Suppressor macrophage treated with lipopolysaccharide for 4 hours (primary cell): ENCODE data around the gene PLCB2.

Source experiments
- DNase-seq: peaks from one replicate; pipeline ENCODE4 v3.0.0-alpha.2; 2020

Gene PLCB2, protein sequence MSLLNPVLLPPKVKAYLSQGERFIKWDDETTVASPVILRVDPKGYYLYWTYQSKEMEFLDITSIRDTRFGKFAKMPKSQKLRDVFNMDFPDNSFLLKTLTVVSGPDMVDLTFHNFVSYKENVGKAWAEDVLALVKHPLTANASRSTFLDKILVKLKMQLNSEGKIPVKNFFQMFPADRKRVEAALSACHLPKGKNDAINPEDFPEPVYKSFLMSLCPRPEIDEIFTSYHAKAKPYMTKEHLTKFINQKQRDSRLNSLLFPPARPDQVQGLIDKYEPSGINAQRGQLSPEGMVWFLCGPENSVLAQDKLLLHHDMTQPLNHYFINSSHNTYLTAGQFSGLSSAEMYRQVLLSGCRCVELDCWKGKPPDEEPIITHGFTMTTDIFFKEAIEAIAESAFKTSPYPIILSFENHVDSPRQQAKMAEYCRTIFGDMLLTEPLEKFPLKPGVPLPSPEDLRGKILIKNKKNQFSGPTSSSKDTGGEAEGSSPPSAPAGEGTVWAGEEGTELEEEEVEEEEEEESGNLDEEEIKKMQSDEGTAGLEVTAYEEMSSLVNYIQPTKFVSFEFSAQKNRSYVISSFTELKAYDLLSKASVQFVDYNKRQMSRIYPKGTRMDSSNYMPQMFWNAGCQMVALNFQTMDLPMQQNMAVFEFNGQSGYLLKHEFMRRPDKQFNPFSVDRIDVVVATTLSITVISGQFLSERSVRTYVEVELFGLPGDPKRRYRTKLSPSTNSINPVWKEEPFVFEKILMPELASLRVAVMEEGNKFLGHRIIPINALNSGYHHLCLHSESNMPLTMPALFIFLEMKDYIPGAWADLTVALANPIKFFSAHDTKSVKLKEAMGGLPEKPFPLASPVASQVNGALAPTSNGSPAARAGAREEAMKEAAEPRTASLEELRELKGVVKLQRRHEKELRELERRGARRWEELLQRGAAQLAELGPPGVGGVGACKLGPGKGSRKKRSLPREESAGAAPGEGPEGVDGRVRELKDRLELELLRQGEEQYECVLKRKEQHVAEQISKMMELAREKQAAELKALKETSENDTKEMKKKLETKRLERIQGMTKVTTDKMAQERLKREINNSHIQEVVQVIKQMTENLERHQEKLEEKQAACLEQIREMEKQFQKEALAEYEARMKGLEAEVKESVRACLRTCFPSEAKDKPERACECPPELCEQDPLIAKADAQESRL

DNA sequence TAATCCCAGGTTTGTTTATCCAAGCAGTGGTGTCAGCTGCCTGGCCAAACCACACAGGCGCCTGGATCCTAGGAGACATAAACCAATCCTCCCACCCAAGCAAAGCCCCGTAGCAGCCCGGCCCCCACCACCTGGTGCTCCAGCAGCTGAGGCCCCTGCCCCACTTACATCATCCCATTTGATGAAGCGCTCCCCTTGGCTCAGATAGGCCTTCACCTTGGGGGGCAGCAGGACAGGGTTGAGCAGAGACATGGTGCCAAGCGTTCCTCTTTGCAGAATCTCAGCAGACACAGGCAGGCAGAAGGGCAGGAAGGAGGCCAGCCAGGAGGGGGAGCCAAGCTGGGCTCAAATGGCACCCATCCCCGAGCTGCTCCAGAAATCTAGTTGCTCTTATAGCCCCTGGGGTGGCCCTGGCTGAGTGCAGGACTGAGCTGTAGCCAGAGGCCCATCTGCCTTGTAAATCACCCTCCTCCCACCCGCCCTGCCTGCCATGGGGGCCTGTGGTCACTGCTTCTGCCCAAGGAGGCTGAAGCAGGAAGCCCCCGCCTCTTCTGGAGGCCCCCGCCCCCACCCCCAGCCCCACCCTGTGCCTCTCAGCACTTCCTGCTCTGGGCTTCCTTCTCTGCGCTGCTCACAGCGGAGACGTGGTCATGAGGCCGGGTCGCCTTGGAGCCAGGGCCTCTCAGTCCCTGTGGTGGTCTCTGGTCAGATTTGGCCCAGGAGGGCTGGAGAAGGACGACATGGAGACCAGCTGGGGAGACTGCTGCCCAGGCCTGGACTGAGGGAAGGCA lies at the start of gene PLCB2:
TSS of gene PLCB2 (minus strand) at position 515 of the 791 bp plus-strand sequence. CDS start at position 252, 263 bp downstream.
- peak; percentile 65 for DNase-seq

DNA sequence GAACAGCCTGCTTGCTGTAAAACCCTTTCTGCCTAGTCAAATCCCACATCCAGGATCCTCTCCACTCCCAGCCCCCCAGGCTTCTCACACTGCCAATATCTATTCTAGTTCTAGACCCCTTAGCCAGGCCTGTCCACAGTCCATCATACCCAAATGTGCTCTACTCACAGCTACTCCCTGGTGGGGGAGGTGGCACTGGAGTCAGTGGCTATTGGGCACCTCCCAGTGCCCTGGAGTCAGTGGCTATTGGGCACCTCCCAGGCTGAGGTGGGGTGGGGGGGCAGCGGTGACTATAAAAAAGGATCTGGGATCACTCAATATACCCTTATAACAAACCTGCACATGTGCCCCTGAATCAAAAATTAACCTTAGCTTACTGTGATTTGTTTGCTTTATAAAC lies 49.5 kb upstream of the PLCB2 start:
- no peak for DNase-seq

DNA sequence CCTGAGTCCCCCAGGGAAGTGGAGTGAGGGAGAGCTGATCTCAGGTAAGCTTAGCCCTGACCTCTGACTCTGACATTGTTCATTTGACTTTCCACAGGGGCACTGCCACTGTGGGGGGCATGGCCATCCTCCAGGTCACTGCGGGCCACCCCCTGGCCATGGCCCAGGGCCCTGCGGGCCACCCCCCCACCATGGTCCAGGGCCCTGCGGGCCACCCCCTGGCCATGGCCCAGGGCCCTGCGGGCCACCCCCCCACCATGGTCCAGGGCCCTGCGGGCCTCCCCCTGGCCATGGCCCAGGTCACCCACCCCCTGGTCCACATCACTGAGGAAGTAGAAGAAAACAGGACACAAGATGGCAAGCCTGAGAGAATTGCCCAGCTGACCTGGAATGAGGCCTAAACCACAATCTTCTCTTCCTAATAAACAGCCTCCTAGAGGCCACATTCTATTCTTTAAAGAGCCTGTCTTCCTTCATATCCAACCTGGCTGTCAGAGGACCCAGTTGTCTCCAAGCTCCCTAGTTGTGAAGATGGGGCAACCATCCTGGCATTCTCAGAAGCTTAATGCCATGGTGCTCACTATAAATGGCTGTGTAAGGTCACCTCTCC lies 48.3 kb upstream of the PLCB2 start:
- DNase-seq = no peak

DNA sequence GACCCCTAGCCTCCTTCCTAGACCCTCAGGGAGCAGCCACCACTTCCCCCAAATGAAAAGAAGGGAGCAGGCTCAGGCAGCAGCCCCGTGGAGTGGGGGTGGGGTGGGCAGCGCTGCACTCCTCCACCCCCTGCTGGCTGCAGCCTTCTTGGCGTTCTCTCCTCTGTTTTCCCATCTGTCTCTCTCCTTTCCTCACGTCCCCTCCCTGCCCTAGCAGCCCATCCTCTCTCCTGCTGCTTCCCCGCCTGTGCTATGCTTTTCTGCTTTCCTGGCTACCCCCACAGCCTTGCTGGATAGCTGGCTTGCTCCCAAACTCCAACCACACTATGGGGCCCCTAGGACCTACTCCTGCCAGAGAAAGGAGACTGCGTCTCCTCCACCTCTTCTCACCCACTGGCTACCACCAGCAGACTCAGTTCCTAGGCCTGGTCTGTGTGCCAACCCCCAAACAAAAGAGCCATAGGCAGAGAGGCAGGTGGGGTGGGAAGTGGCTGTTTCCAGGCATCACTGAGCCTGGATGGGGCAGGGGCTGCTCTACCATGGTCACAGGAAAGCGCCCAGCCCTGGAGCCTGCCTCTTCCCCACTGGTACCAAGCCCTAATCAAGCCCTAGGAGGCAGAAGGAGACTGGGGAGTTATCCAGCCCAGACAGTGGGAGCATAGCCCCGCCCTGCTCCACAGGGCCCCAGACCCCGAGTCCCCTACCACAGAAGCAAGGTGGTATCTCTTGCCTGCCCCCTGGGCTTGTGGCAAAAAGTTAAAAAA lies 46.9 kb upstream of the PLCB2 start:
- DNase-seq = no peak

DNA sequence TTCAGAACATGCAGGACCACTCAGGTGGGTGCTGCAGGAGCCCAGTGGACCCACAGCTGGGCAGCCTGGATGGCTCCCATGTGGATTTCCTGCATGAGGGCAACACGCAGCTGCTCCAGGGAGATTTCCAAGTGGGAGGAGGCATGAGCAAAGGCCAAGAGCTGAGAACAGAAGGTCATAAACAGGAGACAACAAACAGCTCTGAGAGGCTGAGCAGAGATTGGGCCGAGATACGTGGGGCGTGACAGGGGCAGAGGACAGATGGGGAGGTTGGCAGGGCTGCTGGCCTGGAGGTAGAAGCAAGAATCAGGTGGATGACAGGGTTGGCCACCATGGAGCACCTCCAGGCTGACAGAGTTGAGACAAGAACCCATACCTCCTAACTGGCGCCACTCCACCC lies 46.0 kb upstream of the PLCB2 start:
- DNase-seq = no peak

DNA sequence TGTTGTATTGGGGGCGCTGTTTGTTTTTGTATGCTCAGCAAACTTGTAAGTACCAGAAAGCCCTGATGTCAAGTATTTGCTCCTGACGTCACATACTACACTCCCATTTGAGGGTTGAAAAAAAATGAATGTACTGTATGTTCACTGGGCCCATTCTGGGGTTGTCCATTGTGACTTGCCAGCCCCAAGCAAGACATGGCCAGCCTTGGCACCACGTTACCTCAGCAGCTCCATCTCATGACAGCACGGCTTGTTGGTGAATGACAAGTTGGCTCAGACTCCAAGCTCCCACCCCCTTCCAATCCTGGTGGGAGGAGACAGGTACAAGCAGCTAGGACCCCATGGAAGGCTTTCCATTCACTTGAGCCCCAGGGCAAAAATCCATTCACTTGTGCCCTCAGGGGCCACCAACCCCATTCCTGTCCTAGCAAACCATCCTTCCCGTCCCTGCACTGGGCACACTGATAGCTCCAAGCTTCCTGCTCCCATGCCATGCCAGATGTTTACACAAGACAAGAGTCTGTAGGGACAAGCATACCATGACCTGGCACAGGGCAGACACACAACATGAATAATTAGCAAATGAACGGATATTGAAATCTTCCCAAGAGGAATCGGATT lies 44.7 kb upstream of the PLCB2 start:
- DNase-seq = no peak

DNA sequence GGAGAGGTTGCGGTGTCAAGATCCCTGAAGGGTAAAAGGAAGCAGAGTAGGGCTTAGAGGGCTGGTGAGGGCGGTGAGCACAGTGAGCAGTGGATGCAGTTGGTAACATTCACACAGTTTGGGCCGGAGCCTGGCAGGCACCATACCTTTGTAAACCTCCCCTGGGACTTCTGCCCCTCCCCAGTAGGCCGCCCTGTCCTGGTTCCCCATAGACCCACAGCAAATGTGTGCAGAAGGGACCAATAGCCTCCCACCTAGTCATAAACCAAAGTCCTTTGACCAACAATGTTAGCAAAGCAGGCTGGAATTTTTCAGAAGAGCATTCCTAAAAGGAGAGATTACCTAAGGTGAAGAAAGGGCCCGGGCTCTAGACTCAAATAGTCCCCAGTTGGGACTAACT lies 41.4 kb upstream of the PLCB2 start:
- DNase-seq = no peak

DNA sequence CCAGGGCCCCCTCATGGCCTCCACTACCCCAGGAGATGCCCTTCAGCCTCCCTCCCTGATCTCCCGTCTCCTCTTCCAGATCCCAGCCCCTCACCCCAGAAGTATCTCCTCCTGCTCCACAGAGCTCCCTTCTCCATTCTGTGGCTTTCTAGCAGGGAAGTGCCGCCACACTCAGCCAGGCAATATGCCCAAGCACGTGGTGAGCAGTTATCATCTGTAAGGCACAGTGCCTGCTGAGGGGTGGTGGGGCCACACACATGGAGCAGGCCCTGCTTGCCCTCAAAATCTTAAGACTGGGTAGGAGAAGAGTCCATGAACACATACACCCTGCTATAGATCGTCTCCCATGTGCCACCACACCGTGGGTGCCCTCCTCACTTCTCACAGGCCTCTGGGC lies 40.7 kb upstream of the PLCB2 start:
- no peak for DNase-seq

DNA sequence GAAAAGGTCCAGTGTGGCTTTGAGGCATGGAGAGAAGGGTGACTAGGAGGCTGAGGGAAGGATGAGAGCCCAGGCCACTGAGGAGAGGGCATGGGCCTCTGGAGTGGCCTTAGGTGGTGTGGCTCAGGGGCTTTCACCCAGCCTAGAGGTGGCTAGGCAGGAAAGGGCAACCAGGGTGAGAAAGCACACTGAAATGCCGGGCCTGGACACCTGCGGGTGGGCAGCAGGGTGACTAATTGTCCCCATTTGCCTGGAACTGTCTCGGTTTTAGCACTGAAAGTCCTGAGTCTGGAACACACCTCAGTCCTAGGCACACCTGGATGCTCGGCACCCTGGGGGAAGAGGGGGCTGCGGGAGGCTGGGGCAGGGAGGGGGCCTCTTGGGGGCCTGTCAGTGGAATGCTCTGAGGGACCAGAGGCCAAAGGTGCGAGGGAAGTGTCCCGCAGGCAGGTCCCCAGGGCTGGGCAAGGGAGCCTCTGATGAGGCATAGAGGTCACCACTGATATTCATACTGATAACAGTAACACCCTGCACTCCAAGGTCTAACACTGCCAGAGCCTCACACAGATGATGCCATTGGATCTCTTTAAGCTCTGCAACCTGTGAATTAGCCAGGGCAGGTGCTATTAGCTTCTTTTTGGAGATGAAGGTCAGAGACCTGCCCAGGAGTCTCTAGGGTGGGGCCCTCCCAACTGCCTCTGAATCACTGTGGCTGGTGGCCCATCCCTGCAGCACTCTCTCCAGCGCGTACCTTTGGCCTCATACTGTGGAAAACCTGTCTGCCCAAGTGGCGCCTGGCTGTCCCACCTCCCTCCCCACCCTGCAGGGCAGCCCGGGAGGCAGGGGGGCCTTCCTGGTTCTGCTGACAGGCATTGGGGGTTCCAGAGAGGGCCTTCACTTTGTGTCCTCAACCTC lies 40.1 kb upstream of the PLCB2 start:
- DNase-seq = no peak

DNA sequence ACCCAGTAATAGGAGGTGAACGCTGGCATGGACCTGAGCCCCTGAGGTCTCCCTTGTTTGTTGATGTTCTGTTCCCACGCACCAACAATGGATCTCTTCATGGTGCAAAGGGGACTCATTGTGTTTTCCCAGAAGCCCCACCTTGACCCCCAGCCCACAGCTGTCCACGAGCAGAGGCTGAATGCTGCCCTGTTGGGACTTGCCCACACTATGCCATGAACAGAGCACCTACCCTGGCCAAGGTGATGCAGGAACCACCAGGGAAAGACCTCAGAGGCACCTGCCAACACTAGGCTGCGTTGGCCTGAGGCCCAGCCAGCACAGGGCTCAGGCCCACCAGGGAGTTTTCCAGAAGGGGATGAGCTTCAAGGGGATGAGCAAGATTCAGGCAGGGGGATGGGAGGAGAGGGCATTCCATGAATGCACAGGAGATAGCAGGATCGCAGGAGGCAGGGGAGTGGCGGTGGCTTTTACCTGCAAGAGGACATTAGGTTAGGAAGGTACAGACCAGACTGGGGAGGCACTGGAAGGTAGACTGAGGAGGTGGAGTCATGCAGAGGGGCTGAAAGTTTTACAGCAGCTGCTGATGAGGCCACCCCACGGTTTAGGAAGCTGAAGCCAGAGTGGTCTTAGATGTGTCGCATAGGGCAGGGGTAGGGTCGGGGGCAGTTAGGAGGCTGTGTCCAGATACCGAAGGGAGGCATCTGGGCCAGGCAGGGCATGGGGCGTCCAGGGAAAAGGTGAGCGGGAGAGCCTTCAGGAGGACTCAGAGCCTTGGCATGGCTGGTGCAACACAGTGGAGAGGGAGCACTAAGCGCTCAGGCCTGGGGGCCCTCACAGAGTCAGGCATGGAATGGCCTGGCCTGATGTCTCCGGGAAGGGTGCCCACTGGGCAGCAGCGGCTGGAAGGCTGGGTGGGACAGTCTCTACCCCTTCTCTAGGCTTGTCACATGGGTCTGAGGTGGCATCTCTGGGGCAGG lies 39.1 kb upstream of the PLCB2 start:
- no peak for DNase-seq

DNA sequence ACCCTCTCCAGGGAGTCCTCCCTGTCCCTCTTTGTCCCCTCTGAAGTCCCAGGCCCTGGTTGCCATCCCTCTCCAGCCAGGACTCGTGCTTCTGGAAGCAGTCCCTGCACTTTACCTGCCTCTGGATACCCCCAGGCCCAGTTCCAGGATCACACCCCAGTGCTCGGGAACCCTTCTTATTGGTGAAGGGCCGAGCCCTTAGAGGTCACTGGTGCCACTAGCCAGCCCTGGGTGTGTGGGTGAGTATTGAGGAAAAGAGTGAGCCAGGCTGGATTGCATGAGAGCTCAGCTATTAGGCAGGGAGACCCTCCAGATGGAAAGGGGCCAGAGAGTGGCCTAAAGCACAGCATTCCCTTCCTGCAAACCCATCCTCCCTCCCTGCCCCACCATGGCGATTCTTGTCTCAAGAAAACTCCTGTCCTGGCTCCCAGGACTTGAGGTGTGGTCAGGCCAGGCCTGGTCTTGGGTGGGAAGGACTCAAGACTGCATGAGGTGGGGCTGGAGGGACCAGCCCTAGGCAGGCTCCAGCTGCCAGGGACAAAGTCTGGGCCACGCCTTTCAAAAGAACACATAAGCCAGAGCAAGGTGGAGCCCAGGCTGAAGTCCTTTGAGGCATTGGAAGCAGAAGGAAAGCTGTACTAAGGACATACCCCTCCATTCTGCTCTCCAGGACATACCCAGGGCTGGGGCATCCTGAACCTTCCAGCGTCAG lies 38.3 kb upstream of the PLCB2 start:
- no peak for DNase-seq

DNA sequence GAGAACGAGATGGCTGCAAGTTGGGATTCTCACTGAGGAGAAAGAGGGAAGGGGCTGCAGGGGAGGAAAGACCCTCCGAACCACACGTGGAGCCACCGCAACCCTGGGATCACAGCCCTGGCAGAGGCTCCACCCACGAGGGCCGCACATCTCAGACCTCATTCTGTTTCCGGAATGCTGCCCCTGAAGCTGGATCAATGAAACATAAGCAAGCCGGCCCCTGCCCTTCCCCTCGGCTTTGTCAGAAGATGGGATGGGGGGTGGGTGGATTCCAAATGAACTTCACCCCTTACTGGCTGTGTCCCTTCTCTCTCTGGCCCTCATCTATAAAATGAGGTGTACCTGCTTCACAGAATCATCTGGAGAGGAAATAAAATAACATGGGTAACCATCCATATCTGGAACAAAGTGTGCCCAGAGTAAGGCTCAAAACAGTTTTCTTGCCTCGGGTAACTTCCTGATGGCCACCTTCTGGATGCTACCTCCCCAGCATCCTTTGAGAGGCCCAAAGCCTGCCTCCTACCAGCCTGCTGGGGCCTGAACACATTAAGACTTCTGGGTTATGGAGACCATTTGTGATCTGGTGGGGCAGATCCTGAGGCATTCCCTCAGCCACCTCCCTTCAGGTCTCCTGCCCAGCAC lies 37.6 kb upstream of the PLCB2 start:
- DNase-seq = no peak

DNA sequence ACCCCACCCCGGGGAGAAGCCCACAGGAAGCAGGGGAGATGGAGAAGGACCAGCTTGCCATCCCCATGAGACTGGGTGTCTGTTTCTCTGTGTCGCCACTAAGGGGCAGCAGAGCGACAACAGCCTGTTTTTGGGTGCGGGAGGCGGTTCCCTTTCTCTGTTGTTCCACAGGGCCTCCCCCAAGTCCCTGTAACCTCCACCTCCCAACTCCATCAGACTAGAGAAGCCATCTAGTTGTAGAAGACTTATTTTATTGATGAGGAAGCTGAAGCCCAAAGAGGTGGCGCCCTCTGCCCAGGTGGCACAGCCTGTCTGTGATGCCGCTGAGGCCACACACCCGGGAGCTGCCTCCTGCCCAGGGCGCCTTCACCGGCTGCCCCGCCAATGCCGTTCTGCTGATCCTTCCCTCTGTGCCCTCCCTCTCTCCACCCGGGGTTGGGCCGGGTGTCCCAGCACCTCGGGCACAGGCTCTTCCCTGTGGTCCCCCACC lies 36.9 kb upstream of the PLCB2 start:
- peak; percentile 73 for DNase-seq

DNA sequence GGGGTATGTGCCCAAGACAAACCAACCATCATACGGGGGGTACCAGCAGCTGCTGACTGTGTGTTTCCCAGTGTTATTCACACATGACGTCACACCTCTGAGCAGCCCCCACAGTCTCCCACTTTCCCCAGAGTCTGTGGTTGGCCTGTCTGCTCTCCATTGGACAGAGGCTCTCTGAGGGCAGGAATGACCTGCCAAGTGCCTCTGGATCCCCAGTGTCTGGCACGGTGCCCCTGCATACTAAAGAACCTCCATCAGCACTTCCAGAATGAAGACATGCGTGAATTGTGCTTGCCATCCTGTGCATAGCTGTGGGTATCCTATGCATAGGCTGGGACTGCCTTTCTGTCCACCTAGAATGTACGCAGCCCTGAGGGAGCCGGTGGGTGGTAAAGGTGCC lies 36.5 kb upstream of the PLCB2 start:
- no peak for DNase-seq

DNA sequence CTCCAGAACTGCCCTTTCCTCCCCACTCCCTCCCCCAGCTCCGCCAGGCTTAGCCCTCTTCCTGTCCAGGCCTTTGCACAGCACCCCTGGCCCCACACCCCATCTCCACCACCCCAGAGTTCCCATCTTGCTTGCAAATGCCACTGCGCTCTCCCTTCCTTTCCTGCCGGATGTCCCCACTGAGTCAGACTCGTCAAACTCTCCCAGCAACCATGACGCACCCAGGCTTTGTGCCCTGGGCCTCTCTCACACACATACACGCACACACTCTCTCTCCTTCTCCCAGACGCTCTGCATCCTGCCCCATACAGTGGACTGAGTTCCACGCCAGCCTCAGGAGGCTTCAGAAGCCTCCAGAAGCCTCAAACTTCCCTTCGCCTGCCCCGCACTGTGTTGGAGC lies 35.8 kb upstream of the PLCB2 start:
- peak; percentile 71 for DNase-seq

DNA sequence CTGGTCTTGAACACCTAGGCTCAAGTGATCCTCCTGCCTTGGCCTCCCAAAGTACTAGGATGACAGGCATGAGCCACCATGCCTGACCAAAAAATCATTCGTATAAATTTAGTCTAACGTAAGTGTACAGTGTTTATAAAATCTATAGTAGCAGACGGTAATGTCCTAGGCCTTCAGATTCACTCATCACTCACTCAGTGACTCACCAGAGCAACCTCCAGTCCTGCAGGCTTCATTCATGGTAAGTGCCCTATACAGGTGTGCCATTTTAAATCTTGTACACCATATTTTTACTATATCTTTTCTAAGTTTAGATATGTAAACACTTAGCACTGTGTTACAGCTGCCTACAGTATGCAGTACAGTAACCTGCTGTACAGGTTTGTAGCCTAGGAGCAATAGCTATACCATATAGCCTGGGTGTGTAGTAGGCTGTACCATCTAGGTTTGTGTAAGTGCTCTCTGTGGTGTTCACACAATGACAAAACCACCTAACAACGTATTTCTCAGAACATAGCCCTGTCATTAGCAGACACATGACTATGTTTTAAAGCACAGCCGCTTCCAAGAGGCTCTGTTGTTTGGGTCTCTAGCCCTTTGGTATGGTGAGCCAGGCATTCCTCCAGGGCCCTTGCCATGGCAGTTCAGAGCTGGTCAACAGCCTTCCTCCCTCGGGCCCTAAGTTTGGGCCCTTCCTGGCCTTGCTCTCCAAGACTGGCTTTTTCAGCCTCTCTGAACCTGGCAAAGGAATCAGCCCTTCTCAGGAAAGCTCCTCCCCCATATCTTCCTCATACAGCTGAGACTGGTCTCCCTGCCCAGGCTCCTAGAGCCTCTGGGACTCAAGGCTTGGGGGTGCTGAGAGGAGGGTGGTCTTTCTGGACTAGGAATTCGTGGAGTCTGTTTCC lies 34.9 kb upstream of the PLCB2 start:
- no peak for DNase-seq
